ENCODE data around the gene NPDC1. TPM values are rescaled to one million over a fixed set of nuclear protein-coding genes. Genes with fewer than 3 reads are reported as not detected.
A peak's percentile ranks its signal among the peaks of the same experiment; 100 is the strongest.

NPDC1 gene, protein sequence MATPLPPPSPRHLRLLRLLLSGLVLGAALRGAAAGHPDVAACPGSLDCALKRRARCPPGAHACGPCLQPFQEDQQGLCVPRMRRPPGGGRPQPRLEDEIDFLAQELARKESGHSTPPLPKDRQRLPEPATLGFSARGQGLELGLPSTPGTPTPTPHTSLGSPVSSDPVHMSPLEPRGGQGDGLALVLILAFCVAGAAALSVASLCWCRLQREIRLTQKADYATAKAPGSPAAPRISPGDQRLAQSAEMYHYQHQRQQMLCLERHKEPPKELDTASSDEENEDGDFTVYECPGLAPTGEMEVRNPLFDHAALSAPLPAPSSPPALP
- total RNA-seq (100 to 1,000 TPM in 1 of 9 donors, 10 to 100 TPM in 8; 45.1 to 114 (median 55.1) TPM), polyA plus RNA-seq (10 to 100 TPM; 38.4 to 71.7 TPM)
- long read RNA-seq, donor 1, transcript NPDC1-202 (9 exons, 1,494 nt) = major isoform, 80 of 146 reads
- long read RNA-seq, donor 1, transcript NPDC1-201 (8 exons, 2,187 nt) = minor isoform, 21 of 146 reads
- long read RNA-seq, donor 1, partial matches to known transcripts = 20 of 146 reads
- long read RNA-seq, donor 1, other reads (novel, unspliced or antisense) = 24 of 146 reads
- long read RNA-seq, donor 2, transcript NPDC1-201 (8 exons, 2,187 nt) = minor isoform, 11 of 109 reads
- long read RNA-seq, donor 2, transcript NPDC1-202 (9 exons, 1,494 nt) = major isoform, 78 of 109 reads
- long read RNA-seq, donor 2, partial matches to known transcripts = 9 of 109 reads
- long read RNA-seq, donor 2, other reads (novel, unspliced or antisense) = 11 of 109 reads
- long read RNA-seq, donor 3, transcript NPDC1-202 (9 exons, 1,494 nt) = major isoform, 59 of 100 reads
- long read RNA-seq, donor 3, transcript NPDC1-201 (8 exons, 2,187 nt) = minor isoform, 21 of 100 reads
- long read RNA-seq, donor 3, partial matches to known transcripts = 9 of 100 reads
- long read RNA-seq, donor 3, other reads (novel, unspliced or antisense) = 11 of 100 reads

DNA sequence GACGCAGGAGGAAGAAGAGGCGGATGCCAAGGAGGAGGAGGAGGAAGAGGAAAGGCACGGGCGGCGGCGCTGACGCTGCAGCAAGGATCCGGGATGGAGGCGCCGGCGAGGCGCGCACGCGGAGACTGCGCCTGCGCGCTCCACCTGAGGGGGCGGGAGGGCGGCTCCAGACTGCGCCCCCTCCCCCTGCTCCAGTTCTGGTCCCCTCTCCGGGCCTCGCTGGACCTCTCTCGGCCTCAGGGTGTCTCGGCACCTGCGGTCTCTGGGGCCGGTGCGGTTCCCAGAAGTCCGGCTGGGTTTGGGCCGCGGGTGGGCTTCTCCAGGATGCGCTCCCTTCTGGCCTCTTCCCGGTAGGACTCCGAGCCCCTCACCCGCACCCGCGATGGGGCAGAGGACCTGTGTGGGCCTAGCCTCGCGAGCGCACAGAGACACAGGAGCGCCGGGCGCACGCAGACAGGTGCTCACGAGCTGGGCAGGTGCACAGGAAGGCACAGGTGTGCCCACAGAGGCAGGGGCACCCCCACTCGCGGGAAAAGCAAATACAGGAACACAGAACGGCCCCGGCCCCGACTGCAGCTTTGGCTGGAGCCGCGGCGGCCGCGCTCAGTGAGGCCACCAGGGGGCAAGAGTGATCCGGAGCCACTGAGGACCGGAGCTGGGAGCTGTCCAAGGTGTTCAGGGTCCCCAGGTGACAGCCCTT is at the start of gene NPDC1:
NPDC1 (minus strand) TSS at position 90 of the 700 bp plus-strand sequence. CDS start 188 bp downstream, outside the sequence.
- DNase-seq = peak; percentile 82 to 90 (median 83)
- peaks cover 0 to 10% (median 3%) of the 10 kb centered on the region in 9 donors for H3K36me3 ChIP-seq
- peak within 1 kb of the TSS; percentile 80 to 96 (median 88) for H3K27ac ChIP-seq
- no peaks in the 10 kb centered on the region for H3K9me3 ChIP-seq
- peak within 1 kb of the TSS; percentile 62 to 92 (median 72) for H3K4me3 ChIP-seq
- TF ChIP-seq, protein P1, sequence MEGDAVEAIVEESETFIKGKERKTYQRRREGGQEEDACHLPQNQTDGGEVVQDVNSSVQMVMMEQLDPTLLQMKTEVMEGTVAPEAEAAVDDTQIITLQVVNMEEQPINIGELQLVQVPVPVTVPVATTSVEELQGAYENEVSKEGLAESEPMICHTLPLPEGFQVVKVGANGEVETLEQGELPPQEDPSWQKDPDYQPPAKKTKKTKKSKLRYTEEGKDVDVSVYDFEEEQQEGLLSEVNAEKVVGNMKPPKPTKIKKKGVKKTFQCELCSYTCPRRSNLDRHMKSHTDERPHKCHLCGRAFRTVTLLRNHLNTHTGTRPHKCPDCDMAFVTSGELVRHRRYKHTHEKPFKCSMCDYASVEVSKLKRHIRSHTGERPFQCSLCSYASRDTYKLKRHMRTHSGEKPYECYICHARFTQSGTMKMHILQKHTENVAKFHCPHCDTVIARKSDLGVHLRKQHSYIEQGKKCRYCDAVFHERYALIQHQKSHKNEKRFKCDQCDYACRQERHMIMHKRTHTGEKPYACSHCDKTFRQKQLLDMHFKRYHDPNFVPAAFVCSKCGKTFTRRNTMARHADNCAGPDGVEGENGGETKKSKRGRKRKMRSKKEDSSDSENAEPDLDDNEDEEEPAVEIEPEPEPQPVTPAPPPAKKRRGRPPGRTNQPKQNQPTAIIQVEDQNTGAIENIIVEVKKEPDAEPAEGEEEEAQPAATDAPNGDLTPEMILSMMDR (IDR thresholded peaks at IDR 0.05) = peak; percentile 83 to 95 (median 88)
- peak in 1 of 2 donors; percentile 36 for TF ChIP-seq POLR2A (IDR thresholded peaks at IDR 0.05)
- peaks cover 0 to 53% (median 35%) of the 10 kb centered on the region in 12 donors for H3K4me1 ChIP-seq
- intact Hi-C loops (cut with DNase I) = loop anchor here in 6 of 10 donors (1.0 to 2.0 kb wide), 4 partner anchors 18 to 21 kb away; no protein-coding TSS in a partner anchor
- WGBS, 4 donors = 0 to 1% (median 0%) methylated on average over 32 to 57 of the region's 57 CpGs
- H3K27me3 ChIP-seq = peaks cover 0 to 56% (median 26%) of the 10 kb centered on the region in 9 donors
- peak; percentile 45 to 71 (median 62) for ATAC-seq

DNA sequence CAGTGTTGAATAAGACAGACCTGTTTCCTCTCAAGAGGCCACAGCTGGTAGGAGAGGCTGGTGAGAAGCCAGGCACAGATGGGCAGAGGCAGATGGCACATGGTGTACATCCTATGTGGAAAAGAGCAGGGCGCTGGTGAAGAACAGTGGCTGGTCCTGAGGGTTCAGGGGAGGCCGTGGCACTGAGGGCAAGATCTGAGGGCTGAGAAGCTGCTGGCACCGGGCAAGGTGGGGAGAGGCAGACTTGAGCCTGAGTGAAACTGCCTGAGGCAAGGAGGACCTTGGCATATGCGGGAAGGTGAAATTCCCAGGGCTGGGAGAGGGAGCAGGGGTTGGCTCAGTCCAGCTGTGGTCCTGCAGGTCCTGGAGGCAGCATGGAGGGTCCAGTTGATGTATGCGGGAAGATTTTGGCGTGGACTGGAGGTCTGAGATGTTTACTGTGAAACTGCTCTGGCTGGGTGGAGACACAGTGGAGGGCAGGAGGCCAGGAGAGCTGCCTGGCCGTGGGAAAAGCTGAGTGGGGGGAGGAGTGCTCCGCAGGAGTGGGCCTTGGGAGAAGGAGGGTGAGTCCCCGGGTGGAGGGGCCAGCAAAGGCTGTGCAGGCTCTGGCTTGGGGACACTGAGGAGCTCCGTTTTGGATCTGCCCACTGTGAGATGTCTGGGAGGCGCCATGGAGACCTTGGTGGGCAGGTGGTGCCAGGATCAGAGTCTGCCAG is 43.4 kb upstream of the NPDC1 start:
- H3K4me3 ChIP-seq = no peak overlapping the region
- 77 to 83% (median 80%) methylated on average over 11 of the region's 11 CpGs for WGBS, 4 donors
- H3K4me1 ChIP-seq = peaks cover 0 to 31% (median 21%) of the 10 kb centered on the region in 12 donors
- no peak overlapping the region for H3K27ac ChIP-seq
- H3K27me3 ChIP-seq = no peaks in the 10 kb centered on the region
- intact Hi-C loops (cut with DNase I) = no loop called here
- no peak for TF ChIP-seq POLR2A (IDR thresholded peaks at IDR 0.05)
- TF ChIP-seq, protein P1 (IDR thresholded peaks at IDR 0.05) = no peak
- peaks cover 0 to 52% (median 37%) of the 10 kb centered on the region in 9 donors for H3K36me3 ChIP-seq
- ATAC-seq (no peak), DNase-seq (peak in 1 of 5 donors; percentile 17)
- no peaks in the 10 kb centered on the region for H3K9me3 ChIP-seq

DNA sequence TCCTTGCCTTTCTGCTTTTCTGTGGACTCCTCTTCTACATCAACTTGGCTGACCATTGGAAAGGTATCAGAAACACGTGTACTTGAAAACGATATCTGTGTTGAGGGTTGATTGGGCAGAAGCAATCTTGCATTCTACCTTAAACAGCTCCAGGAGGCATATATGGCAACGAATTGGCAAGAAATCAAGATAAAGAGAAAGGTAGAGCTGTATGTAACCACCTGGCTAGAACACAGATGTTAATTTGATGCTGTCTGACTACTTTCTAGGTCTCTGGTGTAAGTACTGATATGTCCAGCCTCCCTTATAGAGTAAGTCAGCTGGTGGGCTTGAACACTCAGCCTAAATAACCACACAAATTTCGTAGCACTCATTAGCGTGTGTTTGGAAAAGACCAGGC is 42.1 kb upstream of the NPDC1 start:
- Histone ChIP-seq H3K4me1 (peaks cover 0 to 31% (median 21%) of the 10 kb centered on the region in 12 donors), H3K9me3 (no peaks in the 10 kb centered on the region), H3K36me3 (peaks cover 0 to 40% (median 30%) of the 10 kb centered on the region in 9 donors), H3K4me3 (peak overlapping the region in 2 of 12 donors; percentile 79 to 94), H3K27ac (no peak overlapping the region), H3K27me3 (no peaks in the 10 kb centered on the region)
- TF ChIP-seq, protein P1 (IDR thresholded peaks at IDR 0.05) = no peak
- TF ChIP-seq POLR2A (IDR thresholded peaks at IDR 0.05) = no peak
- no peak for DNase-seq
- ATAC-seq = no peak
- 86 to 90% (median 87%) methylated on average over 5 of the region's 5 CpGs for WGBS, 4 donors
- intact Hi-C loops (cut with DNase I) = no loop called here
